Stimulated activated CD4-positive, alpha-beta T cell treated with anti-CD3 and anti-CD28 coated beads, Interleukin-15, amount 100 ng/mL, for 24 hours (primary cell): ENCODE results near the gene MPDZ.

Source experiments
- DNase-seq: peaks from one replicate; pipeline ENCODE4 v3.0.0-alpha.2; 2020

Gene MPDZ

DNA sequence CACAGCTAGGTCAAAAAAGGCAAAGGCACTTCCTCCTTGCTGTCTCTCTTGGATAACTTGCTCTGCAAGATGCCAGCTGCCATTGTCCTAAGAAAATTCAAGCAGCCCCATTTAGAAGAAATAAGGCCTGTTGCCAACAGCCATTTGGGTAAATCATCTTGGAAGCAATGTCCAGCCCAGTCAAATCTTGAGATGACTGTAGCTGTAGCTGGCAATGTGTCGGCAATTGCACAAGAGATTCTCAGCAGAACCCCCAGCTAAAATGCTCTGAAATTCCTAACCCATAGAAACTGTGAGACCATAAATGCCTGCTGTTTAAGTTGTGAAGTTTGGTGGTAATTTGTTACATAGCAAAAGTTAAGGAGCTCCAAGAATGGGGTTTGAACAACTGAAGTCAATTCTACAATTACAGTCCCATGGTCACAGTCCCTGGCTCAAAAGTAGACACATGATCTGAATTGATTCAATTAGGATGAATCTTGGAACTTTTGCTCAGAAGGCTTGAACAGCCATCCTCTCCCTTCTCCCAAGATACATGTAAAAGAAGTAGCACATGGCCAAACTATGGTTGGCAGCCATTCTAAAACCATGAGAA, 151.1 kb downstream of the MPDZ start:
- DNase-seq: no peak

DNA sequence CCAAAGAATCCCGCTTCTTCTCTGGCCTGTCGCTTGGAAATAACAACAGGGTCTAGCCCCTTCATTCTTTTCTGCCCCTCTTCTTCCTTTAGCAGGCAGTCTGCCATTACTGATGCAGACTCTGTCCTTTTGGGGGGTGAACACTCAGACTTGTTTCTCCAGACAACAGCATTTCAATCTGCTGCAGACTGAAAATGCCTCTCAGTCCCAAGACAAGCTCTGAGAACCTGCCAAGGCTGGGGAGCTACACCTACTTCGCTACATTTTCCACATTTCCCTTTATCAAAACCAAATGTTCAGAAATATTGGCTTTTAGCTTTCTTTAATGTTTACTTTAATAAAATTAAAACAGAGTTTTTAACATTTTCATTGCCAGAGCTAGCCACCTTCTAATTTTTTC, 152.4 kb downstream of the MPDZ start:
- DNase-seq: no peak

DNA sequence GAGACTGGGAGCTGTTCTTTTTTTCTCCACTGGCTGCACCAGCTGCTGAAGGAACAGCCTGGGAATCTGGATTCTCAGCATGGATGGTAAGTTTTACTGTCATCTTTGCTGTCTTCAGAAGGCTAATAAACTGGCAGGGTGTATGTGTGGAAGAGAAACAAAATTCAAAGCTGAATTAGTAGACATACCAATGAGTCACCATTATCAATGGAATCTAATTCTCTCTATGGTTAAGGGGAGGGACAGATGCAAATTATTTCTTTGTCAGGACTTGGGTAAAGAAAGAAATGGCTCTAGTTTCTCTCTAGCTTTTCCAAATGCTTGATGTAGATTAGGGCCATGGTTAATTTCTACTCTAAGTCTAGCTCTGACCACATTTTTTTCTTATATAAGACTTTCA, 154.2 kb downstream of the MPDZ start:
- DNase-seq: no peak

DNA sequence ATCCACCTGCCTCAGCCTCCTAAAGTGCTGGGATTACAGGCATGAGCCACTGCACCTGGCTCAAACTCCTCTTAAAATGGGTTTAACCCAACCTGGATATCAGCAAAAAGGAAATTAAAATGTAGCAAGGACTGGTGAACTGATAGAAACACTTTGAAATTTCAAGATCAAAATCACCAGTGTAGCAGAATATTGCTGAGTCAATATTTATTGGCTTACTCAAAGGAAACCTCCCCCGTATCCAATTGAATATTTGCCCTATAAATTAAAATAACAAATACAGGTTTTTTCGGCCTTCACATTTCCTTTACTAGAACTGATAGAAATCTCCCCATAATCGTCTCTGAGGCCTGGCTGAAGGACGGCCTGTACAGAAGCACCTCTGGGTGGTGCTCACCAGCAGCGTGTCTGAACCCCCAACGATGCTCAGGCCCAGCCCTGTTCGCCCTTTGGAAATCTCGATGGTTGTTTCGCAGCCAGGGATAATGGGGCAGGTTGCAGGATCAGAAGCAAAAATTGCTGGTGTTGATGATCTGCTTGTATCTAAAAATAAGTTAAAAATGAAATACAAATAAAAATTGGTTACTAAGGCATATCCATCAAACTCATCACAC, 156.6 kb downstream of the MPDZ start:
- no peak for DNase-seq

DNA sequence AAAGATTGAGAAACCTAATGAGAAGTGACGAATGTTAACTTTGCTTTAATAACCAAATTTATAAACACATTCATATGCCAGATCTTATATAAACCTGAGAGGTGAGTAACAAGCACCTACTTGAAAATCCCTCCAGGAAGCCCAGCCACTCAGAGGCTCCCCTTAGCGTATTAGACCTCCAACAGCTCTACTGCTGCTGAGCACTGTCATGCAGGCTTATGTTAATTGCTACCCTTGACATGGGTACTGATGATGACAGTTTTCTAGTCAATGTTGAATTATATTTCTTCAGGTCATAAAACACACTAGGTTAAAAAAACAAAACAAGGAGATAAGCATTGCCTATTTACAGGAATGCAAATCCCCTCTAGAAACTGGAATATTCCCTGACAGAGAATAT, 161.2 kb downstream of the MPDZ start:
- DNase-seq: no peak

DNA sequence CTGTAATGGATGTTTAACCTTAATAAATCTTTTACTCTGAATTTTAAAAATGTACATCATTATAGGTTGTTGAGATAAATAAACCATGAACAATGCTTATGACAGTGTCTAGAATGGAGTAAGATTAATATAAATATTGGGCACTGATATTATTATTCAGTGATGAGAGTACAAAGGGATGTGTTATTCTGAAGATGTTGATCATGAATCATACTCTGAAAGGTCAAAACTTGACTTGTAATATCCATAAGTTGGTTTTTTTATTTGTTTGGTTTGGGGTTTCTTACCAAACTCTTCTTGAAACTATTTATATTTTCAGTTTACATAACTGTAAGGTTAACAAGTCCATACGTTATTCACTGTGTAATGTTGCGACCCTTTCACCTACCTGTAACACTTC, 163.2 kb downstream of the MPDZ start:
- DNase-seq: no peak

DNA sequence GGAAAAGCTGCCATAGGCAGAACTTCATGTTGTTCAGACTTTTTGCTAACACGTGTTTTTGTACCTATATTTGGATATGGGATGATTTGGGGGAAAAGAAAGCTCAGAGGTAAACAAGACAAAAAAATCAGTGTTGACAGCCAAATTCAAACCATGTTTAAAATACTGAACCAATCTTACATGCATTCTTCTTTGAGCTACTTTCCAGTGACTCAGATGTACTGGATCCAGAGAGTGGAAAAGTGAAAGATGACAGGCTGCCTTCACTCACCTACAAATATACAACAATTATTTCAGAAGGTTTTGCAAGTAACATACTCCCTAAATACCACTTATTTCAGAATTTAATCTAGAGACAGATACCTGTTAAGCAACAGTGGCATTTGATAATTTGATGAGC, 165.7 kb downstream of the MPDZ start:
- no peak for DNase-seq

DNA sequence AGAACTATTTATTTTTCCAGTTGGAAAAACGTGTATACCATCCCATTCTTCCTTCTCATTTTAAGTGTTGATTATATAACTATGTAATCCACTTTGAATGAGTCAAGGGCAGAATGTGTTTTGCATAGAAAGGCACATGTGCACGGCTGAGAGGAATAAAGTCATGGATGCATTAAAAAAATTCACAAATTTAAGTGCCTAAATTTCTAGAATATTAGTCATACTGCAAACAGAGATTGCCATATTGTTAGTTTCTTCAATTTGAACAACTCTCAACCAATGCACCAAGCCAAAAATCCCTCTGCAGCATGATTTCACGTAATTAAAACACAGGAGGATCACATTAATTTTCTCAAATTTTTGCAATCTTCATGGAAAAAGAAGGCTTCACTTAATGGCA, 166.3 kb downstream of the MPDZ start:
- no peak for DNase-seq

DNA sequence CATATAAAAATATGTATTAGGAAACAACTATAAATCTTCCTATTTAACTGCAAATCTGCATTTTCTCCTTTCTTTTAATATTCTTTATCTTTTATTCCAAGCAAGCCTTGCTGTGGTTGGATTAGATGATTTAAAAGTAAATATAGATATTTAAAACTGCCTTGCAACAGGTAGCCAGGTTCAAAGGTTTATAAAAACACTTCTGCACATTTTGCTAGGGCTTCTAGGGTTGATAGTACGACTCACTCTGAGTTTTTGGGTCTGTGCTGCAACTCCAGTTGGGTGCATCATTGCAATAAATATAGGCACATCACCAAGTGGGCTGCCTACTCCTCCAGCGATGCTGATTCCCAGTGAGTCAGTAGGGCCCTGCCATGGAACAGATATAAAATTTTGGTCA, 167.7 kb downstream of the MPDZ start:
- no peak for DNase-seq

DNA sequence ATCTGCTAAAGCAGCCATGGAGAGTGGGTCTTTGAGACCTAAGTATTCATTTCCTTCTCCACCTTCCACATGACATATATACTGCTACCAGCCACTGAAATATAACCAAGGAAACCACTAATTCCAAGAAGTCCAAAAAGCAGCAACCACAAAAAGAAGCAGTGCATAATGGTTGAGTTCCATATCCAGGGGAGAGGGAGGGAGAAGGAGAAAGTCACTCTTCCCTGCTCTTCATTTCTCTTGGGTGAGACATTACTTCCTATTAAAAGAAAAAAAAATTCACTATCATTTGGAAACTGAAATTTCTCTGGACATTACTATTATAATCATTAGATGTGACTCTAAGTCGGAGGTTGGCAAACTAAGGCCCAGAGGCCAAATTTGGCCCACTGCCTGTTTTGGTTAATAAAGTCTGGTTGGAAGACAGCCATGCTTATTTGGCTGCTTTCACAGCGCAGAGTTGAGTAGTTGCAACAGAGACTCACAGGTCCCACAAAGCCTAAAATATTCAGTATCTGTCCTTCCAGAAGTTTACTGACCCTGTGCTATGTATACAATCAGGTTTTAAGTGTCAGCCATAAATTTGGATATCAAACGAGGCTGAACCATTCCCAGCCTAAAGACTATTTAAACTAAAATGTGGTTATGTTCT, 168.6 kb downstream of the MPDZ start:
- DNase-seq: no peak

DNA sequence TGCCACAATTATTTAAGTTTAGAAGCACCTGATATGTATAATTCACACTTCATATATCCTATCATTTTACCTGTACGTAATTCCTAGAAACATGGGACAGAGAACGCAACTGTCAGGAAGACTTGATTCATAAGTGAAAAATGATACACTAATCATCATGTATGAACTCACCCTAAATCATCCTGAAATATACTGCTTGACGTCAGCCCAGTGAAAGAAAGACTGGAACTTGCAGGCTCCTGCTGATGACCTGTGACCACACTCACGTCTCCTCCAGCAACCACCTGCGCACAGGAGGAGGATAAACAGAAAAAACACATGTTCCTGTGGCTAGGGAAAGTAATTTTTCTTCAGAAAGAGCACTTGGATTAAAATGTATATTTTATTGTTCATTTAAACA, 169.7 kb downstream of the MPDZ start:
- DNase-seq: no peak

DNA sequence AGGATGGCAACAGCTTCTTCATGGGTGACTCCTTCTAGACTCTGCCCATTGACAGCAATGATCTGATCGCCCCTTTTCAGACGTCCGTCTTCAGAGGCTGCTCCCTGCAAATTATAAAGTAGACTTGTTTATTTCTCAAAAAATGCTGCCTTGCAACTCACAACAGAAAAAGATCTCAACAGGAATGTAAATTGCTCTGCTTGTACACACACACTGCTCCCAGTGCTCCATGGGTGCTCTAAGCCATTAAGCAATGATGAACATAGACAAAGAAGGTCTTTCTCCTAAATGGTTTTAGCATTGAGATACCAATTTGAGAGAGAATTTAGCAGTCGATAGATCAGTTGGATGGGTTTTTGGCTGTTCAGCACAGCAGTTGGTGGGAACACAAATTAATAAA, 172.5 kb downstream of the MPDZ start:
- no peak for DNase-seq

DNA sequence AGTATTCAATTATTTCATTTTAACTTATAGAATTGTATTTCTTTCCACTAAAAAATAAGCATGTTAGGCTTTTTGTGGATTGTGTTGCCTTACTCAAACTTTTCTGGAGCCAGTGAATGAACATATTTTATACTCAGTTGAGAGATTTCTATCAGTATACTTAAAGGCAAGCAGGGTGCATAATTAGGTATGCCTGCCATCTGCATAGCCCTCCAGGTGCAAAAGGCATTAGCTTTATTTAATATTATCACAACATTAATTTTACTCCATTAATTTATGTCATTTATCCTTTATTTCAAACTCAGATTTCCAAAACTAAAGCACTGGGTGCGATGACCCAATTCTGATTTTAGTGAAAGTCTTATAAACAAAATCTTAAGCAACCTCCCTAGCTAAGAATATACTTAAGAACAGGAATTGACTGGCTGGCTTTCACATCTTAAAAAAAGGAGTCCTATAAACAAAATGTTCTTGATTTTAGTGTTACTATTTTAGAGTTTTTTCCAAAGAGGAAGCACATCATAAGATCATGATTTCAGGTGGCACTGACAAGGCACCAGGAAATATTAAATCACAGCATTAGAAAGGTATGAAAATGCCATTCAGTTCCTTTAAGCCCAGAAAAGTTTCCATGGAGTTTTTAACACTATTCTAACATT, 178.4 kb downstream of the MPDZ start:
- DNase-seq: no peak

DNA sequence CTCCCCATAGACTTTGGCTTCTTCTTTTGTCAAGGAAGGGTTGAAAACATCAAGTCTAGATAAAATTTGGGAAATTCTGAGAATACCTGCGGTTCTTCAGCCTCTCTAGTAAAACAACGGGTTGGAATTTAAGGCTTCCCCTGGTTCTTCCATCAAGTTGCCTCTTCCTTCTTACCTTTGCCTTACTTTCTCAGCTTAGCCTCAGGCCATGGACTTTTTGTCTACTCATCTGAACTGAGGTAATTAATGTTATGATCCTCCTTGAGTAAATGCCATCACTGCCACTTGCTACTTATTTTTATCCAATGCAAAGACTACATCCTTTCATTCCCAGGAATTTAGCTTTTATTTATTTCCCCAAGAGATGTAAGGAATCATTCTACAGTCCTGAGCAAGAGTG, 184.4 kb downstream of the MPDZ start:
- no peak for DNase-seq

DNA sequence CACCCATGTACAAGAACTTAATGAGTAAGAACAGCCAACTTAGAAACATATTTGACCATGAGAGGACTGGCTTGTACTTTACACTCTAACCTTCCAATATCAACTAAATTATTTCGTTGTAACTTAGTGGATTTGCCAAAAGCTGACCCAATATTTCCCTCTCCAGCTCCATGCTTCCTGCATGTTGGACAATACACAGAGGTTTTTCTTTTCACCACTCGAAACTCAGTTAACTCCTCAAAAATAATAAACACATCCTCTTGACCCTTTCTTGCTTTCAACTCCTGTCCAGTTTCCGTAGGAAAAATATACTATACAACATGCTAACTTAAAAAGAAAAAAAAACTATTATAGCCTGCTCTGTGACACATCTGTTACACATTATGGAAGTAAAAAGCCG, 188.9 kb downstream of the MPDZ start:
- no peak for DNase-seq

DNA sequence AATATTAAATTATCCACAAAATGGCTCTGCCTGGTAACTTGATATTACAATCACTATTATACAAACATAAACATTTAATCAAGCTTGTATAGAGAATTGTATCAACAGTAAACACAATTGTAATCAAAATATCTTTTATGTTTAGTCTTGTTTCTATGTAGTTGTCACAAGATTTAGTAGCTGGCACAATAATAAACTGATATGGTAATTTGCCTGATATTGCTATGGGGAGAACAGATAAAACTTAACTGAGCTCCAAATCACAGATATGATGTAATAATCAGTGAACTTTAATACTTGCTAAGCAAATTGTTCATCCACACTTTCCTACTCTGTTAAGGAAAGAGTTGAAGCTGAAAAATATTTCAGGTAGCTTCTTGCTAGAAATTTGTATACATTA, 189.8 kb downstream of the MPDZ start:
- no peak for DNase-seq

DNA sequence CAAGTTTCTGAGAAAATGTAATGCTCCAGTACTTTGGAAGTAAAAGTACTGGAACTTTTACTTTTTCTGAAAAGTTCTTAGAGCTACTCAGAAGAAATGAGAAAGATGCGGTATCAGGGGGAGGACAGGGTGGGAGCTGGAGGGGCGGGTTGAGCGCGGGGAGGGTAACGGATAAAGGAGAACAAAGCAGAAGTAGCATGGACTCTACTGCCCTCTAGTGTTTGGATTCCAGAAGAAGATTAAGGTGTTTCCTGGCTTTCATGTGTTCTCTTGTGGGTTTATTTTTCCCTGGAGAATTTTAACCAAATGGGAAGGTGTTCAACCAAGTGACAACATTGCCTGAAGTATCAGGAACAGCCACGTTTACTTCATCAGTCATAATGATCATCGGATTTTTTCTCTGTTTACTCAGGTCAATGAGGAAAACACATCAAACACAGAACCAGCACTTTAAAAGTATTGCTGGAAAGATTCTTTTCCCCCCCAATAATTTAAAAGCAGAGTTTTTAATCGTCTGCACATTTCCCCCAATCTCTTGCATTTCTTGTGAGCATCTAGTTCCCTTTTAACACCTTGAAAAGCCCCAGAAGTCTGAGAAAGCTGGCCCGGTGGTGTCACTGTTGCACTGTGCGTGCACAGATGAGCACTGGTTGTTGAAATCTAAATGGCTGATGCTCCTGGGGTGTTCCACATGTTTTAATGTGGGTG, 190.6 kb downstream of the MPDZ start:
- no peak for DNase-seq

DNA sequence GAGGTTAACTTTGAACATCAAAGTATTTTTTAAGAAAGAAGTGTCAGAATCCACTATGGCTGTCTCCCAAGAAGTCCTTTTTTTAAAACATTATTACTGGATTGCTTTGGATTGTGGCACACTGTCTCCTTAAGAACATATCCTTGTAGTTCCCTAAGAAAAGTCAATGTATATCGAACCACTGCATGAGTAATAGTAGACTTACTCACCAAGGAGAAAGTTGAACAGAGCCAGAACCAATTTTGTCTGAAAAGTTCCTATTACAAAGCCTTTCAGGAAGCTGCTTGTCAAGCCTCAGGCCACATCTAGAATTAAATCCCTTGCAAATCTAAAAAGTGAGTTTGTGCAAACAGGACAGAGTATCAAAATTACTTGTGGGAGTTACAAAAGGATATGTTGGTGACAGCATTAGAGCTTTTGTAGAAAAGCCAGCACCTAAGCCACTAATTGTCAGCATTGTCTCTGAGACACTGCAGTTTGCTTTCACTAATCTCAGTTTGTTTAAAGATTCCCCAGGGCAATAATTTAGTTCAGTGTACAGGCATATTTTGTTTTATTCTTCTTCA, 195.4 kb downstream of the MPDZ start:
- no peak for DNase-seq

DNA sequence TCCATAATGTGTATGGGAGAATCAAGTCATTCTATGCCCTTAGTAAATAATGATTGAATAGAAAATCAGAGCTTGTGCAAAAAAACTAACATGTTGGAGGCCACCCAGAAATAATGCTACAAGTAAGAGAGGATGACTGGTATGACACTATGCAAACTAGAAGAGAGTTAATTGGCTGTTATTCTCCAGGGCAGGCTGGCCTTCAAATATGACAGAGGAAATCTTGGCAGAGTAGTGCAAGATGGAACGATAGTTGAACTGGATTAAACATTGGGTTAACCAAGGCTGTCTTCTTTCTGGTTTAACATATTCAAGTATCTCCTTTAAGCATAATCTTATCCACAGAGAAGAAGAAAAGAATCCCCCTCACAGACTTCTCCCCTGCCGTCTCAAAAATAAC, 196.1 kb downstream of the MPDZ start:
- no peak for DNase-seq

DNA sequence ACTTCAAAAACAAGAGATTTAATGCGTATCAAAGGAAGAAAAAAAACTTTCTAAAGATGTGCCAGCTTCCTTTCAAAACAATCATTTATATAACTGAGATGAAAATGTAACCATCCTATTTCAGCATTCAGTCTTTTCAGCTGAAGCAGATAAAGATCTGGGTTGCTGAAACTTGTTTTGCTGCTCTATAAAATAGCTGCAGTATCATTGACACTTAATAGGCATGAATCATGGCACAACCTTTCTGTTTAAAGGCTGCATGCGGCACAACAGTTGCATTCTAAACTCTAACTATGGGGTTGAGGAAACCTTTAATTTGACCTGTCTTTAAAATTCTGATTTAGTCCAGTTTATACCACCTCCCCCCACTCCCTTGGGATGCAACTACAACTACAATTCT, 196.7 kb downstream of the MPDZ start:
- no peak for DNase-seq

DNA sequence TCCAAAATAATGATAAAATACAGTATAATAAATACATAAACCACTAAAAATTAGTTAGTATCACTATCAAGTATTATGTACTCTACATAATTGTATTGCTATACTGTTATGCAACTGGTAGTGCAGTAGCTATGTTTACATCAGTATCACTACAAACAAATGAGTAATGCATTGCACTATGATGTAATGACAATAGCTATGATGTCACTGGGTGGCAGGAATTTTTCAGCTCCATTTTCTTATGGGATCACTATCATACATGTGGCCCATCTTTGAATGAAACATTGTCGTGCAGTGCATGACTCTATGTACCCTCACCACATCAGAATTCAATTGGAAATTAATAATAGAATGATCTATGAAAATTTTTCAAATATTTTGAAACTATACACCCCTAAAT, 201.3 kb downstream of the MPDZ start:
- no peak for DNase-seq

DNA sequence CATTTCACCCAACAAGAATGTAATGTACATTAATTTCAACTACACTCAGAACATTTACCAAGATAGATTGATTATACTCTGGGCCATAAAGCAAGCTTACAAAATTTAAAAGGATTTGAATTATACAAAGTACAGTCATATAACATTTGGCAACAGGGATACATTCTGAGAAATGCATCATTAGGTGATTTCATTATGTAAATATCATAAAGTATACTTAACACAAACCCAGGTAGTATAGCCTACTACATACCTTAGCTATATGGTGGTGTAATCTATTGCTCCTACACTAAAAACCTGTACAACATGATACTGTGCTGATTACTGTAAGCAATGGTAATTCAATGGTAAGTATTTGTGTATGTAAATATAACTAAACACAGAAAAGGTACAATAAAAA, 202.9 kb downstream of the MPDZ start:
- no peak for DNase-seq

DNA sequence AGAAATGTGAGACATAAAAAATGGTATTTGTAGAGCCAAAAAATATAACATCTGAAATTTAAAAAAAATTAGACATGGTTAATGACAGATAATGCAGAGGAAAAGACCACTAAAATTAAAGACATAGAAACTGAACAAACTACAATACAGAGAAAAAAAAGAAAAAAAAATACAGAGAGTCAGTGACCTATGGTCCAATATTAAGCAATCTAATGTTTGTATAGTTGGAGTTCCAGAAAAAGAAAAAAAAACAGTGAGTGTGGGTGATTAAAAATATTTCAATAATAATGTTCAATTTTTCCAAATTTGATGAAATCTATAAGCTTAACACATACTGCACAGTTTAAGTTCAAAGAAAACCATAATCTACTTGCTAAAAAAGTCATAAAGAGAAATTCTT, 207.6 kb downstream of the MPDZ start:
- no peak for DNase-seq
